Psoas muscle (tissue), 8 donors: ENCODE data around the gene TXNL1. TPM values are rescaled to one million over a fixed set of nuclear protein-coding genes. Genes with fewer than 3 reads are reported as not detected.

Source experiments
- ATAC-seq, 4 donors: fragments of 200-7000 bp; cut with Tn5 transposase; one replicate each; pipeline ENCODE4 v1.9.1; 2020; ENCODE audit warnings: moderate library complexity in 3 of 4, mild to moderate bottlenecking in 2 of 4
- DNase-seq, 2 donors: peaks; one replicate each; pipeline ENCODE4 v3.0.0-alpha.2; 2020
- H3K27ac ChIP-seq: fragments of 200-600 bp; one replicate; pipeline ENCODE4 v1.8.0; 2022
- H3K27me3 ChIP-seq, 3 donors: fragments of 200-600 bp in 1 of 3; one replicate each; pipeline versions ENCODE4 v1.6.1 to v1.8.0; 2013 to 2022; ENCODE audit warnings: low read length in 2 of 3, mild to moderate bottlenecking in 2 of 3, moderate library complexity in 1 of 3; ENCODE audit not compliant: insufficient read depth in 3 of 3
- H3K36me3 ChIP-seq, 2 donors: fragments of 200-600 bp in 1 of 2; one replicate each; pipeline versions ENCODE4 v1.6.1 to v1.8.0; 2013 to 2022; ENCODE audit warnings: low read depth in 1 of 2, mild to moderate bottlenecking in 1 of 2, moderate library complexity in 1 of 2; ENCODE audit not compliant: insufficient read depth in 1 of 2
- H3K4me1 ChIP-seq: fragments of 200-600 bp; one replicate; pipeline ENCODE4 v1.8.0; 2022
- H3K4me3 ChIP-seq: fragments of 200-600 bp; one replicate; pipeline ENCODE4 v1.8.0; 2022; ENCODE audit warnings: mild to moderate bottlenecking
- H3K9me3 ChIP-seq: fragments of 200-600 bp; one replicate; pipeline ENCODE4 v1.8.0; 2022
- CTCF ChIP-seq: fragments of 200-600 bp; IDR thresholded peaks from one replicate; pipeline ENCODE4 v1.8.0; 2022; ENCODE audit warnings: antibody characterized with exemption
- WGBS, 3 donors: extraction: QIAGEN DNeasy Blood & Tissue Kit; methylation state at CpG; one replicate each; pipeline versions ENCODE4 v1.1.6 to v1.1.7; 2013; 5-methylcytosine and 5-hydroxymethylcytosine counted together
- intact Hi-C, 2 donors: fragments of 100-400 bp; cut with DNase I; formaldehyde crosslinking; loops; one replicate each; pipeline versions ENCODE4 v1.11.0 to v1.14.2; 2022
- polyA plus RNA-seq, 3 donors: library from polyadenylated mRNA; stranded (reverse); fragments of 200-250 nt; gene quantifications; one replicate each; pipeline ENCODE4 v1.2.3, GENCODE V29; 2013
- total RNA-seq, 4 donors: library from RNA; stranded (reverse); fragmentation: NEBNext Ultra II Directional in 2 of 4; extraction: Animal tissue kit (Norgen Biotek cat#: 25700) in 2 of 4; gene quantifications; one replicate each; pipeline versions ENCODE4 v1.2.1 to v1.2.4, GENCODE V29; 2021 to 2023
- donor health status: healthy with polysubstance abuse.
- donor health status: DM: no; HTN: no; CAD: no; lungs with moderate emphysema.
- donor health status: Bipolar disorder and iron deficiency.
- donor health status: healthy.
- donor health status: DM: yes; HTN: yes; CAD: no.
- donor health status: DM: no; HTN: no; CAD: no.
- donor health status: DM: no; HTN: no; CAD: no.
- donor health status: DM: yes; HTN: yes; CAD: no.

The TXNL1 gene
- total and polyA plus RNA-seq, 7 donors: 116 to 186 (median 134) TPM

DNA sequence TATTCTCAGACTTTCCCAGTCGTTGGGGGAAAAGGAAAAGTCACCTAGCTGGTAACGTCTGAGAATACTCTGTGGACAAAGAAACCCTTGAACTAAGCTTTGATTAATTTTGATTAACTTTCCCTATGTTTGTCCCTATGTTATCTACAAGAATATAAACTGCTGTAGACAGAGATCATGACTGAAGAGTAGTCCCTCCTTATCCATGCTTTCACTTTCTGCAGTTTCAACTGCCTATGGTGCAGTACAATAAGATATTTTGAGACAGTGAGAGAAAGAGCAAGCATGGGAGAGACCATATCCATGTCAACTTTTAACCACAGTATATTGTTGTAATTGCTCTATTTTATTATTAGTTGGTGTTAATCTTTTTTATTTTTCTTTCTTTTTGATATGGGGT lies 31.8 kb downstream of the TXNL1 start:
- DNase-seq (no peak), ATAC-seq (no peak)
- Histone ChIP-seq H3K27me3 (no peaks in the 10 kb centered on the region), H3K36me3 (peaks cover 5 to 95% of the 10 kb centered on the region in 2 donors), H3K27ac (no peak overlapping the region), H3K4me3 (no peak overlapping the region), H3K4me1 (no peaks in the 10 kb centered on the region), H3K9me3 (no peaks in the 10 kb centered on the region)
- WGBS, 3 donors: 93 to 95% (median 93%) methylated on average over 2 of the region's 2 CpGs
- intact Hi-C loops: no loop called here
- no peak for TF ChIP-seq CTCF

DNA sequence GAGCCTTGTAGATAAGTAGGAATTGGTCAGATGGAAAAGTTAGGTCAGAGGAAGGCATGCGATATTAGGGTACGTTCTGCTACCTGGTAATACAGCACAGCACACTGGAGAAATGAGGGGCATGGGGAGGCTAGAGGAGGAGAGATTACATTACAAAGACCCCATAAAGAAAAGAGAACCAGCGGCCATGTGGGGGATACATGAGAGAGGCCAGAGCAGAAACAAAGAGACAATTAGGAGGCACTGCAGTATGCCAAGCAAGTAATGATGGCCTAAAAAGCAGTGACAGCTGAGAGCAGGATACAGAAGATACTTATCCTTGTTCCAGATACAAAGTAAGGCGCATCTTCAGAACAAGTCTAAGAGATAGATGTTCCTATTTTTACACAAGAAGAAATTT lies 40.0 kb downstream of the TXNL1 start:
- Histone ChIP-seq H3K27ac (no peak overlapping the region), H3K4me3 (no peak overlapping the region), H3K4me1 (peaks cover 9% of the 10 kb centered on the region), H3K36me3 (peaks cover 0 to 26% of the 10 kb centered on the region in 2 donors), H3K9me3 (no peaks in the 10 kb centered on the region), H3K27me3 (no peaks in the 10 kb centered on the region)
- WGBS, 3 donors: 60 to 64% (median 60%) methylated on average over 4 of the region's 4 CpGs
- ATAC-seq (peak; percentile 30 to 48 (median 30)), DNase-seq (no peak)
- TF ChIP-seq CTCF: no peak
- intact Hi-C loops: no loop called here

DNA sequence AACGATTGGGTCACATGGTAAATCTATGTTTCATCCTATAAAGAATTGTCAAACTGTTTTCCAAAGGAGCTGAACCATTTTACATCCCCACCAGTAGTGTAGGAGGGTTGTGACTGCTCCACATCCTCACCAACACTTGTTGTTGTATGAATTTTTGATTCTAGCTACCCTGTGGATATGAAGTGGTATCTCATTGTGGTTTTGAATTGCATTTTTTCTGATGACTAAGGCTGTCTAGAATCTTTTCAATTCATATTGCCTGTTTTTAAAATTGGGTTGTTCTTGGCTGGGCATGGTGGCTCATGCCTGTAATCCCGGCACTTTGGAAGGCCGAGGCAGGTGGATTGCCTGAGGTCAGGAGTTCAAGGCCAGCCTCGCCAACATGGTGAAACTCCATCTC lies 44.5 kb downstream of the TXNL1 start:
- intact Hi-C loops: no loop called here
- 83 to 90% (median 86%) methylated on average over 4 of the region's 4 CpGs for WGBS, 3 donors
- no peaks in the 10 kb centered on the region for H3K27me3 ChIP-seq
- ATAC-seq (no peak), DNase-seq (no peak)
- H3K4me1 ChIP-seq: peaks cover 5% of the 10 kb centered on the region
- H3K4me3 ChIP-seq: no peak overlapping the region
- H3K36me3 ChIP-seq: no peaks in the 10 kb centered on the region
- no peak for TF ChIP-seq CTCF
- H3K9me3 ChIP-seq: no peaks in the 10 kb centered on the region
- H3K27ac ChIP-seq: no peak overlapping the region

- no peak for DNase-seq
- 62 to 81% (median 77%) methylated on average over 3 of the region's 3 CpGs for WGBS, 3 donors
- peaks cover 10% of the 10 kb centered on the region for H3K4me1 ChIP-seq
- no peak for ATAC-seq
- no peaks in the 10 kb centered on the region for H3K36me3 ChIP-seq
- H3K9me3 ChIP-seq: no peaks in the 10 kb centered on the region
- intact Hi-C loops: no loop called here
- no peak for TF ChIP-seq CTCF
- no peak overlapping the region for H3K27ac ChIP-seq
- H3K4me3 ChIP-seq: no peak overlapping the region
- H3K27me3 ChIP-seq: peaks cover 0 to 3% (median 0%) of the 10 kb centered on the region in 3 donors
Observed at GRCh38 chr18:56580026-56580425, 58.4 kb downstream of the TXNL1 start.

- TF ChIP-seq CTCF: no peak
- Histone ChIP-seq H3K4me3 (no peak overlapping the region), H3K36me3 (no peaks in the 10 kb centered on the region), H3K4me1 (peaks cover 13% of the 10 kb centered on the region), H3K27me3 (peaks cover 0 to 3% (median 0%) of the 10 kb centered on the region in 3 donors), H3K27ac (no peak overlapping the region), H3K9me3 (no peaks in the 10 kb centered on the region)
- DNase-seq (no peak), ATAC-seq (no peak)
- intact Hi-C loops: loop anchor here (5.0 to 10.0 kb wide), 8 partner anchors 795 to 1482 kb away; partner anchors contain the start of gene TCF4 (in 1 of the 2)
Observed at GRCh38 chr18:56579451-56579850, 58.9 kb downstream of the TXNL1 start.
